Activated CD4-positive, alpha-beta T cell treated with anti-CD3 and anti-CD28 coated beads, Interleukin-2, amount 10 ng/mL, durations not matched to agents 24 days and 14 days (primary cell): ENCODE results near the gene RPL10. TPM values are rescaled to one million over a fixed set of nuclear protein-coding genes. Genes with fewer than 3 reads are reported as not detected.
"Not testable (repeated sequence)": the region's sequence is repeated elsewhere in the genome, so short reads cannot be mapped to it uniquely, and the experiment has no call there.

Source experiments
- DNase-seq: peaks from one replicate; pipeline ENCODE4 v3.0.0; 2022
- H3K27ac Mint-ChIP-seq: one replicate; pipeline ENCODE4 v1.8.0; 2022; ENCODE audit warnings: mild to moderate bottlenecking, mixed read lengths
- H3K27me3 Mint-ChIP-seq: one replicate; pipeline ENCODE4 v1.8.0; 2022; ENCODE audit warnings: mixed read lengths
- H3K36me3 Mint-ChIP-seq: one replicate; pipeline ENCODE4 v1.8.0; 2022; ENCODE audit warnings: low read depth, mild to moderate bottlenecking, mixed read lengths
- H3K4me1 Mint-ChIP-seq: one replicate; pipeline ENCODE4 v1.8.0; 2021; ENCODE audit warnings: mixed read lengths
- H3K4me3 Mint-ChIP-seq: one replicate; pipeline ENCODE4 v1.8.0; 2022; ENCODE audit warnings: mild to moderate bottlenecking, moderate library complexity, mixed read lengths
- H3K9me3 Mint-ChIP-seq: one replicate; pipeline ENCODE4 v1.8.0; 2021; ENCODE audit warnings: mixed read lengths
- intact Hi-C: fragments of 100-400 bp; cut with micrococcal nuclease; formaldehyde crosslinking; loops from one replicate; pipeline ENCODE4 v1.15.1; 2023
- total RNA-seq: library from RNA; stranded (reverse); gene quantifications from 2 replicates; pipeline ENCODE4 v1.2.3, GENCODE V29; 2022

RPL10 gene
- total RNA-seq, 1 donor from 2014 or later, result 2,338 TPM

GRCh38 chrX:154376774-154377173 lies 21.4 kb upstream of the RPL10 start:
- Mint-ChIP-seq H3K9me3 (no peaks in the 10 kb centered on the region), H3K4me1 (peaks cover 20% of the 10 kb centered on the region), H3K27me3 (no peaks in the 10 kb centered on the region), H3K4me3 (no peak overlapping the region), H3K36me3 (peaks cover 12% of the 10 kb centered on the region), H3K27ac (no peak overlapping the region)
- no peak for DNase-seq
- intact Hi-C loops, result loop anchor here (5.0 to 10.0 kb wide), 3 partner anchors 101 to 648 kb away; partner anchors contain the start of genes F8, FAM3A, FUNDC2 and LAGE3

- Mint-ChIP-seq H3K9me3 (no peaks in the 10 kb centered on the region), H3K4me3 (peak overlapping the region; percentile 88), H3K27ac (peak overlapping the region; percentile 92), H3K27me3 (no peaks in the 10 kb centered on the region), H3K36me3 (peaks cover 15% of the 10 kb centered on the region), H3K4me1 (peaks cover 14% of the 10 kb centered on the region)
- intact Hi-C loops, result loop anchor here (1.0 to 10.0 kb wide), 4 partner anchors 9 to 647 kb away; partner anchors contain the start of genes F8, FAM3A, FUNDC2 and LAGE3
- no peak for DNase-seq
Measured at GRCh38 chrX:154378059-154378798, 19.9 kb upstream of the RPL10 start.

DNA sequence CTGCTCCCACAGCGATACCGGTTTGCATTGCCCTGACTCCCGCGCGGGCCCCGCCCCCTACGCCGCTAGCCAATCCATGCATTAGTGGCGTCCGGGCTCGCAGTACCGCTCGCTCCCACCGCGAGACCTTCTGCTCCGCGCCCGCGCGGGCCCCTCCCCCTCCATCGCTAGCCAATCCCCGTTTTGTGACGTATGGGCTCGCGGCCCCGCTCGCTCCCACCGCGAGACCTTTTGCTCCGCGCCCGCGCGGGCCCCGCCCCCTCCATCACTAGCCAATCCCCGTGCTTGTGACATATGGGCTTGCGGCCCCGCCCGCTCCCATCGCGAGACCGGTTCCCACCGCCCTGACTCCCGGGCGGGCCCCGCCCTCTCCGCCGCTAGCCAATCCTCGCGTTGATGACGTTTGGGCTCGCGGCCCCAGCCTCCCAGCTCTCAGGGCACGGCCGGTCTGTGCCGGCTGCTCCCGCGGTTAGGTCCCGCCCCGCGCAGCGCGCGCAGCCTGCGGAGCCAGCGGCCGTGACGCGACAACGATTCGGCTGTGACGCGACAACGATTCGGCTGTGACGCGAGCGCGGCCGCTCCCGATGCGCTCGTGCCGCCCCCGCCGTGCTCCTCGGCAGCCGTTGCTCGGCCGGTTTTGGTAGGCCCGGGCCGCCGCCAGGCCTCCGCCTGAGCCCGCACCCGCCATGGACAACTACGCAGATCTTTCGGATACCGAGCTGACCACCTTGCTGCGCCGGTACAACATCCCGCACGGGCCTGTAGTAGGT lies 19.2 kb upstream of the RPL10 start, which contains the start of gene EMD:
EMD (plus strand) TSS at position 497 of the 770 bp plus-strand sequence; CDS start at position 687, 190 bp downstream.
- Mint-ChIP-seq H3K36me3 (peaks cover 15% of the 10 kb centered on the region), H3K27ac (peak within 1 kb of the TSS; percentile 92), H3K9me3 (no peaks in the 10 kb centered on the region), H3K4me3 (peak within 1 kb of the TSS; percentile 88), H3K4me1 (peaks cover 14% of the 10 kb centered on the region), H3K27me3 (no peaks in the 10 kb centered on the region)
- intact Hi-C loops, result loop anchor here (1.0 to 10.0 kb wide), 4 partner anchors 10 to 646 kb away; partner anchors contain the start of genes F8, FAM3A, FUNDC2 and LAGE3
- peak; percentile 98 for DNase-seq

- no peak for DNase-seq
- no peaks in the 10 kb centered on the region for H3K9me3 Mint-ChIP-seq
- no peaks in the 10 kb centered on the region for H3K27me3 Mint-ChIP-seq
- intact Hi-C loops, result loop anchor here (5.0 to 10.0 kb wide), 3 partner anchors 98 to 645 kb away; partner anchors contain the start of genes F8, FAM3A, FUNDC2 and LAGE3
- peaks cover 15% of the 10 kb centered on the region for H3K36me3 Mint-ChIP-seq
- peak overlapping the region; percentile 84 for H3K27ac Mint-ChIP-seq
- peaks cover 14% of the 10 kb centered on the region for H3K4me1 Mint-ChIP-seq
- H3K4me3 Mint-ChIP-seq, result peak overlapping the region; percentile 88
Measured at GRCh38 chrX:154379569-154379951, 18.6 kb upstream of the RPL10 start.

DNA sequence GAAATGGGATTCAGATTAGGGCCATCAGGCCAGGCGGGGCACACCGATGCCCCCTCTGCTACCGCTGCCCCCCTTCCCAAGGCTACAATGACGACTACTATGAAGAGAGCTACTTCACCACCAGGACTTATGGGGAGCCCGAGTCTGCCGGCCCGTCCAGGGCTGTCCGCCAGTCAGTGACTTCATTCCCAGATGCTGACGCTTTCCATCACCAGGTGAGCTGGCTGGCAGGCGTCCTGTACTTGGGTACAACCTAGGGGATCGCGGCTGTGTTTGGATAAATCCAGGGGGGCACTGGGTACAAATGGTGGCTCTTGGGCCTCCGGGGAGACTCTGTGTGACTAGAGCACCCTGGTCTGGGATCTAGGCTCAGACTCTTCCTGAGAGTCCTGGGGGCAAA lies 18.0 kb upstream of the RPL10 start:
- Mint-ChIP-seq H3K27ac (peak overlapping the region; percentile 84), H3K4me1 (peaks cover 14% of the 10 kb centered on the region), H3K9me3 (no peaks in the 10 kb centered on the region), H3K4me3 (peak overlapping the region; percentile 88), H3K36me3 (peaks cover 15% of the 10 kb centered on the region), H3K27me3 (no peaks in the 10 kb centered on the region)
- intact Hi-C loops, result no loop called here
- no peak for DNase-seq

DNA sequence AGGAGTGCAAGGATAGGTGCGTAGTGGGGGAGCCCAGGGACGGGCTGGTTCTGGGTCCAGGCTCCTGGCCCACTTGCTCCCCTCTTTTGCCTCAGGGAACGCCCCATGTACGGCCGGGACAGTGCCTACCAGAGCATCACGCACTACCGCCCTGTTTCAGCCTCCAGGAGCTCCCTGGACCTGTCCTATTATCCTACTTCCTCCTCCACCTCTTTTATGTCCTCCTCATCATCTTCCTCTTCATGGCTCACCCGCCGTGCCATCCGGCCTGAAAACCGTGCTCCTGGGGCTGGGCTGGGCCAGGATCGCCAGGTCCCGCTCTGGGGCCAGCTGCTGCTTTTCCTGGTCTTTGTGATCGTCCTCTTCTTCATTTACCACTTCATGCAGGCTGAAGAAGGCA lies 17.4 kb upstream of the RPL10 start:
- Mint-ChIP-seq H3K4me1 (peaks cover 14% of the 10 kb centered on the region), H3K27ac (peak overlapping the region; percentile 40), H3K9me3 (no peaks in the 10 kb centered on the region), H3K36me3 (peaks cover 15% of the 10 kb centered on the region), H3K27me3 (no peaks in the 10 kb centered on the region), H3K4me3 (peak overlapping the region; percentile 88)
- no peak for DNase-seq
- intact Hi-C loops, result no loop called here

- no peak overlapping the region for H3K4me3 Mint-ChIP-seq
- no peaks in the 10 kb centered on the region for H3K9me3 Mint-ChIP-seq
- intact Hi-C loops, result no loop called here
- H3K27ac Mint-ChIP-seq, result no peak overlapping the region
- H3K27me3 Mint-ChIP-seq, result no peaks in the 10 kb centered on the region
- DNase-seq, result no peak
- peaks cover 15% of the 10 kb centered on the region for H3K36me3 Mint-ChIP-seq
- peaks cover 14% of the 10 kb centered on the region for H3K4me1 Mint-ChIP-seq
Measured at GRCh38 chrX:154381271-154381670, 16.9 kb upstream of the RPL10 start.

GRCh38 chrX:154382483-154383069 lies 15.6 kb upstream of the RPL10 start:
- no peaks in the 10 kb centered on the region for H3K9me3 Mint-ChIP-seq
- no peaks in the 10 kb centered on the region for H3K27me3 Mint-ChIP-seq
- intact Hi-C loops, result no loop called here
- no peak for DNase-seq
- peaks cover 10% of the 10 kb centered on the region for H3K4me1 Mint-ChIP-seq
- peaks cover 15% of the 10 kb centered on the region for H3K36me3 Mint-ChIP-seq
- no peak overlapping the region for H3K4me3 Mint-ChIP-seq
- H3K27ac Mint-ChIP-seq, result no peak overlapping the region

DNA sequence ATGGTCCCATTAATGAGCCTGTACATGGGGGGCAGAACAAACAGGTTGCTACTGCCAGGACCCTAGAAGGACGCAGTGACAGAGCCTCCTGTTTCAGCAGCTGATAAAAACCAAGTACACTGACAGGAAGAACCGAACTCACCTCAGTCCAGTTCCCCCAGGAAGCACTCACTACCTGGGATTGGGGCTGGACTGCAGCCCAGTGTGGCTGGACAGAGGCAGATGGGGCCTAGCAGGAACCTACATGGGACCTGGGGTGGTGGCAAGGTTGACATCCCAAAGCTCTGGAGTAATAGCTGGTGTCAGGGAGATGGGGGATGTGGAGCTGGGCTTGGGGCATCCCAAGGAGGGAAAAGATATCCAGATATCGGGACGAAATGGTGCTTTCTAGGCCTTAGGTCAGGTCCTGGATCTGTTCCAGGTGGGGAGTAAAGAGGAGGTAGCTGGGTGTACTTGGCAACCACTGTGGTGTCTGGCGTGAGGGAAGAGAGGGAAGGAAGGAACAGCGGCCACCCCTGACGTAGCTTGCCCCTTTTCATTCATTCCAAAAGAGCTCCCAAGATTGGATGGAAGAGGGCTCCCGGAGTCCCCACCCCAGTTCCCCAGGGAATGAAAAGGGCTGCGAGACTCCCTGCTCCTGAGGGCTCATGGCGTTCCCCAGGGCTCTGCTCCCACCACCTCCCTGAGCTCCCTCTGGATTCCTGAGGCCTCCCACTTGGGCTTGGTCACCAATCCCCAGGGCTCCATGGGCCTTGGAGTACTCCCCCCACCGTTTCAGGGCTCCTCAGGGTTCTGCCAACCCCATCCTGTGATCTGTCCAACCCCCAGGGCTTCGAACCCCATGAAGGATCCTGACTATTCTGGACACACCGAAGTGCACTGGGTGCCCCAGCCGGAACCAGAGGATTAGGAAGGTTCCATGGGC lies 14.6 kb upstream of the RPL10 start:
- Mint-ChIP-seq H3K27ac (no peak overlapping the region), H3K9me3 (no peaks in the 10 kb centered on the region), H3K4me3 (no peak overlapping the region), H3K4me1 (peaks cover 10% of the 10 kb centered on the region), H3K27me3 (no peaks in the 10 kb centered on the region), H3K36me3 (peaks cover 15% of the 10 kb centered on the region)
- no peak for DNase-seq
- intact Hi-C loops, result no loop called here

- Mint-ChIP-seq H3K4me3 (no peak overlapping the region), H3K27me3 (no peaks in the 10 kb centered on the region)
- no peak for DNase-seq
Measured at GRCh38 chrX:154384284-154384892, 13.8 kb upstream of the RPL10 start.

GRCh38 chrX:154388094-154388493 lies 10.1 kb upstream of the RPL10 start:
- intact Hi-C loops, H3K9me3 Mint-ChIP-seq, DNase-seq, H3K36me3 Mint-ChIP-seq, H3K27ac Mint-ChIP-seq, H3K4me1 Mint-ChIP-seq, H3K27me3 Mint-ChIP-seq, H3K4me3 Mint-ChIP-seq: not testable (repeated sequence)

More at GRCh38 chrX:154384284-154384892, 13.8 kb upstream of the RPL10 start:
- peaks cover 10% of the 10 kb centered on the region for H3K4me1 Mint-ChIP-seq
- no peak overlapping the region for H3K27ac Mint-ChIP-seq
- no peaks in the 10 kb centered on the region for H3K9me3 Mint-ChIP-seq
- intact Hi-C loops, result no loop called here
- H3K36me3 Mint-ChIP-seq, result peaks cover 15% of the 10 kb centered on the region

DNA sequence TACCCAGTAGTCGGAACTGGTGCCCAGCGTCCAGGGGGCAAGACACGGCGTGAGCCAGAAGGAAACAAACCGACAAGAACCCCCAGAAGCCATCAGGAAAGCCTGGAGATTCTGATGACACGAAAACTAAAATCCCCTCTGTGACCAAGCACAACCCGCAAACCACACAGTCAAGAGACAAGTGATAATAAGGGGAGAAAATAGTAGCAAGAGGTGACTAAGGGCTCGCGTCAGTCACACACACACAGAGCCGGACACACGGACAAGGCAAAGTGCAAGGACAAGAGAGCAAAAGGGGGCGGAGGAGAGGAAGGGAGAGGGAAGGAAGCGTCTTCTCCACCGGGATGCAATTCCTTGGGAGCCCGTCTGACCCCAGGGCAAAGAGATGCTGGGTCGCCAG lies 9.5 kb upstream of the RPL10 start:
- H3K4me3 Mint-ChIP-seq, DNase-seq, H3K4me1 Mint-ChIP-seq, H3K27ac Mint-ChIP-seq, intact Hi-C loops, H3K27me3 Mint-ChIP-seq, H3K36me3 Mint-ChIP-seq, H3K9me3 Mint-ChIP-seq: not testable (repeated sequence)
